ENCODE results near the gene PHAF1.

Gene PHAF1

DNA sequence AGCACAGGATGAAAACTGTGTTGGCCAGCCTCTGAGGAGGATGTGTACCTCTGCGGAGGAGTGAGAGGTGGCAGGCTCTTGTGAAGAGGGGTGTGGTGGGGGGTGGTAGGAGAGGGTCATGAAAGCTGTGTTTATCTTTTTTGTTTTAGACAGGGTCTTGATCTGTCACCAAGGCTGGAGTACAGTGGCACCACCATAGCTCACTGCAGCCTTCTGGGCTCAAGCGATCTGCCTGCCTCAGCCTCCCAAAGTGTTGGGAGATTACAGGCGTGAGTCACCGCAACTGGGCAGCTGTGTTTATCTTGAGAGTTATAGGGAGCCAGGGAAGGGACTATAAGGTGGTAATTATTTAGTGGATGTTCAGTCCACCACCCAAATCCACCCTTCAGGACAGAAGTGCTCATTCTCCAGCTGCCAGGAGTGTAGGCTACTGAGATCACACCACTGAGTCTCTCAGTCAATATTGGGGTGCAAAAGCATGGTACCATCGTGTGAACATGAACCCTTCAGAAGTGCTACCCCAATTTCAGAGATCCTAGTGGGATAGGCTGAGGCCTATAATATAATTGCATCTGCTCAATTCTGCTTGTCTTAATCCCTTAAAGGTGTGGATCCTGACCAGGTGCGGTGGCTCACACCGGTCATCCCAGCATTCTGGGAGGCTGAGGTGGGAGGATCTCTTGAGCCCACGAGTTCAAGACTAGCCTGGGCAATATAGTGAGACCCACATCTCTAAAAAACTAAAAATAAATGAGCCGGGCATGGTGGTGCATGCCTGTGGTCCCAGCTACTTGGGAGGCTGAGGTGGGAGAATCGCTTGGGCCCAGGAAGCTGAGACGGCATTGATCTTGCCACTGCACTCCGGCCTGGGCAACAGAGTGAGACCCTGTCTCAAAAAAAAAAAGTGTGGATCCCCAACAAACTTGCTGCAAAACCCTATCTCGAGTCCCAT, 81.0 kb downstream of the PHAF1 start:
- Mint-ChIP-seq H3K4me3 (no peak overlapping the region), H3K36me3 (peaks cover 16 to 24% of the 10 kb centered on the region in 2 donors), H3K27ac (no peak overlapping the region), H3K27me3 (peaks cover 5 to 13% of the 10 kb centered on the region in 2 donors), H3K9me3 (no peaks in the 10 kb centered on the region), H3K4me1 (peaks cover 14 to 41% of the 10 kb centered on the region in 2 donors)
- ATAC-seq (replicated peaks) (no peak), DNase-seq (no peak)

DNA sequence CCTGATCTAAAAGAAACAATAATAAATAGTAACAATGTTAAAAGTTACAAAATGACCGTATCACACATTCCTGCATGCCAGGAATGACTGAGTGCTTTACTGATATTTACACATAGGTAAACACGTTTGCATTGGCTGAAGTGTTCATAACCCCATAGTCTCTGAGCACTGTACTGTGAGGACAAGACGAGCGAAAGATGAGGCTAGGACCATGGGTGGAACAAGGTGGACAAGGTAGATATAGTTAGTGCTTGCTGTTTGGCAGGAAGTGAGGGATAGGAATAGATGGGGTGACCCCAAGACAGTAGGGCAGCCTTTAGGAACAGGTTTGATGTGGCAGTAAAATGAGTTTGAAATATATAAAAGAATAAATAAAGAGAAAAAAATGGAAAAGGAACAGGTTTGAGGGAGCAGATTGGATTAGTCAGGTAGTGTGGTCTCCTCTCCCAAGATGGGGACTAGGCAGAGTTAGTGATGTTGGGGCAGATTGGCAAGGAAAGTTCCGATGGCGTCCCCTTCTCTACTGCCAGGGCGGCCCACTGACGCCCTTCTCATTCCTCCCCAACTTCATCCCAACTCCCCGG, 81.8 kb downstream of the PHAF1 start:
- H3K36me3 Mint-ChIP-seq: peaks cover 23 to 32% of the 10 kb centered on the region in 2 donors
- DNase-seq (no peak), ATAC-seq (replicated peaks) (peak in 1 of 2 donors; percentile 2)
- H3K27ac Mint-ChIP-seq: peak overlapping the region; percentile 88
- peaks cover 2 to 12% of the 10 kb centered on the region in 2 donors for H3K27me3 Mint-ChIP-seq
- H3K4me3 Mint-ChIP-seq: peak overlapping the region; percentile 89
- H3K4me1 Mint-ChIP-seq: peaks cover 20 to 49% of the 10 kb centered on the region in 2 donors
- H3K9me3 Mint-ChIP-seq: no peaks in the 10 kb centered on the region

DNA sequence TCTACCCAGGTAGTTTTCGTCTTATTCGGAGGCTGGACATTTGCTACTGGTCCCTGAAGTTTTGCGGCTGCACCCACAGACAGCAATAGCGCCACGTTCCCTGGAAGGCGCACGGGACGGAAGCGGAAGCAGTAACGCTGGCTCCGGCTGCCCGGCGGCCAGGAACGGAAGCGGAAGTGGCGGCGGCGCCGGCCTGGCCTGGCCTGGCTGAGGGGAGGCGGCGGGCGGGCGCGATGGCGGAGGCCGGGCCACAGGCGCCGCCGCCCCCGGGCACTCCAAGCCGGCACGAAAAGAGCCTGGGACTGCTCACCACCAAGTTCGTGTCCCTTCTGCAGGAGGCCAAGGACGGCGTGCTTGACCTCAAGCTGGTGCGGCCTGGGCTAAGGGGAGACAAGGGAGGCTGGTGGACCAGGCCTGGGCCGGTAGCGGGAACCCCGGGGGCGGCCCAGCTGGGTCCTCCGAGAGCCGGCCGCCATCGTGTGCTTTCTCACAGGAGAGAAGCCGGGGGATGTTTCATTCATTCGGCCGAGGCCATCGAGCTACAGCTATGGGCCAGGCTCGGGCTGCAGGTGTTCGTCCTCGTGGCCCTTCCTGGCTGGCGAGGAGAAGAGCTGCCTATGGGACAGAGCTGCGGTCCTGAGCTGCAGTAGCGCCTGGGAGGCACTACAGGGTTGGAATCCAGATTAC, 82.4 kb downstream of the PHAF1 start, which contains the start of gene E2F4:
TSS of gene E2F4 (plus strand) at position 161 of the 687 bp plus-strand sequence. CDS start at position 234, 73 bp downstream.
- DNase-seq (peak; percentile 85), ATAC-seq (replicated peaks) (peak; percentile 99 to 100)
- Mint-ChIP-seq H3K4me1 (peaks cover 23 to 55% of the 10 kb centered on the region in 2 donors), H3K27me3 (peaks cover 0 to 6% of the 10 kb centered on the region in 2 donors), H3K27ac (peak within 1 kb of the TSS; percentile 88), H3K4me3 (peak within 1 kb of the TSS; percentile 89), H3K36me3 (peaks cover 30 to 38% of the 10 kb centered on the region in 2 donors), H3K9me3 (no peaks in the 10 kb centered on the region)

DNA sequence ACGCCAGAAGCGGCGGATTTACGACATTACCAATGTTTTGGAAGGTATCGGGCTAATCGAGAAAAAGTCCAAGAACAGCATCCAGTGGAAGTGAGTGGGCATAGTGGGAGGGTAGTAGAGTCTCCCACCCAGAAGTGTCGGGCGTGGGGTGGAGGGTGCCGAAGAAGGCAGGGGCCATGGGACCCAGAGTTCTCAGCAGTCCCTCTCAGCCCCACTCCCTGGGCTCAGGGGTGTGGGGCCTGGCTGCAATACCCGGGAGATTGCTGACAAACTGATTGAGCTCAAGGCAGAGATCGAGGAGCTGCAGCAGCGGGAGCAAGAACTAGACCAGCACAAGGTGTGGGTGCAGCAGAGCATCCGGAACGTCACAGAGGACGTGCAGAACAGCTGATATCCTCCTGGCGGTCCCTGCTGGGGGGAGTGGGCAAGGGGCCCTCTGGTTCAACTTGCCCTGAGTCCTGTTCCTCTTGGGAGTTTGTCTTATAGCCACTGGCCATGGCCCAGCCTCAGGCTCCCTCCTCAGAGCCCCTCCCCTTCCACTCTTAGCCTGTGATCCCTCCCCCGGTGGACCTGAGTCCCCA, 83.1 kb downstream of the PHAF1 start:
- Mint-ChIP-seq H3K4me1 (peaks cover 23 to 61% of the 10 kb centered on the region in 2 donors), H3K4me3 (peak overlapping the region; percentile 89), H3K9me3 (no peaks in the 10 kb centered on the region), H3K27ac (peak overlapping the region; percentile 88), H3K36me3 (peaks cover 33 to 43% of the 10 kb centered on the region in 2 donors), H3K27me3 (no peaks in the 10 kb centered on the region)
- DNase-seq (no peak), ATAC-seq (replicated peaks) (no peak)

DNA sequence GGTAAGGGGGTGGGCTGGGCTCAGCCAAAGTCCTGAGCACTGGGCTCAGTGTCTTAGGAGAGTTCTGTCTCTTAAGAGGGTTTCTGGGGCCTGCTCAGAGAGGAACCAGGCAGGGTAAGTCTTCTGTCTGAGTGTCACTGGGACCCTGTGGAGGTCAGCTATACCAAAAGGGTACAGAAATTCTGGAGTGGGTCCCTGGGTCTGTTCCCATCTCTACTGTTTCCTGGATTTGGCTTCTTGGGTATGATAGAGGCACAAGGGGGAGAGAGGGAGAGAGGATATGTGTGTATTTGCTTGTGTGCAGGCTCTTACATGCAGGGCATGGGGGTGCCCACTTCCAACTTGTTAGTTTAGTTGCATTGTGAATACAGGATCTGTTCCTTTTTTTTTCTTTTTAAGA, 83.8 kb downstream of the PHAF1 start:
- DNase-seq: no peak
- Mint-ChIP-seq H3K9me3 (no peaks in the 10 kb centered on the region), H3K27ac (peak overlapping the region; percentile 37), H3K27me3 (no peaks in the 10 kb centered on the region), H3K4me3 (peak overlapping the region; percentile 89), H3K4me1 (peaks cover 28 to 68% of the 10 kb centered on the region in 2 donors), H3K36me3 (peaks cover 39 to 50% of the 10 kb centered on the region in 2 donors)
- no peak for ATAC-seq (replicated peaks)

DNA sequence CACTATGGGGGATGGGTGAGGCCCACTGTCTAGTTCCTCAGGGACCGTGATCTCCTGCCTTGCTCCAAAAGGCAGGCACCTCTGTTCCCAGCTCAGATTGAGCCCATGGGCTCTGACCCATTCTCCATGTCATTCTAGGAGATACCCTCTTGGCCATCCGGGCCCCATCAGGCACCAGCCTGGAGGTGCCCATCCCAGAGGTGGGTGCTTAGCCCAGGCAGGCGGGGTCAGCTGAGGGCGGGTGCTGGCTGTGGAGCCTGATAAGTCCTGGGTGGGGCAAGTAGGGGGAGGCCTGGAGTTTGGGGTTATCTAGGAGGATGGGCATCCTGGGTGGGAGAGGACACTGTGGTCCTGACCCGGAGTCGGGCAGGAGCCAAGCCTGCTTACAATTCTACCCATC, 84.5 kb downstream of the PHAF1 start:
- ATAC-seq (replicated peaks): no peak
- Mint-ChIP-seq H3K4me1 (peaks cover 28 to 70% of the 10 kb centered on the region in 2 donors), H3K9me3 (no peaks in the 10 kb centered on the region), H3K27ac (peak overlapping the region; percentile 42), H3K4me3 (peak overlapping the region in 1 of 2 donors; percentile 89), H3K36me3 (peaks cover 40 to 51% of the 10 kb centered on the region in 2 donors), H3K27me3 (no peaks in the 10 kb centered on the region)
- no peak for DNase-seq

DNA sequence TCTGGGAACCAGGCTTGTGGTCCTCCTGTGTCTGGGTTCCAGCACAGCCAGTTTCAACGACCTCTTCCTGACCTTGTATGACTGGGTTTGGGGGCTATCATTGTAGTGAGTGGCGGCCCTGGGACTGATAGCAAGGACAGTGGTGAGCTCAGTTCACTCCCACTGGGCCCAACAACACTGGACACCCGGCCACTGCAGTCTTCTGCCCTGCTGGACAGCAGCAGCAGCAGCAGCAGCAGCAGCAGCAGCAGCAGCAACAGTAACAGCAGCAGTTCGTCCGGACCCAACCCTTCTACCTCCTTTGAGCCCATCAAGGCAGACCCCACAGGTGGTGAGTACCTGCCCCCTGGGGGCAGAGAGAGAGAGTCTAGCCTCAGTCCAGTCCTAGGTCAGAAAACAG, 85.9 kb downstream of the PHAF1 start:
- no peaks in the 10 kb centered on the region for H3K27me3 Mint-ChIP-seq
- H3K4me1 Mint-ChIP-seq: peaks cover 30 to 78% of the 10 kb centered on the region in 2 donors
- H3K36me3 Mint-ChIP-seq: peaks cover 49 to 61% of the 10 kb centered on the region in 2 donors
- no peak overlapping the region for H3K4me3 Mint-ChIP-seq
- ATAC-seq (replicated peaks) (no peak), DNase-seq (no peak)
- peak overlapping the region; percentile 37 for H3K27ac Mint-ChIP-seq
- H3K9me3 Mint-ChIP-seq: no peaks in the 10 kb centered on the region

DNA sequence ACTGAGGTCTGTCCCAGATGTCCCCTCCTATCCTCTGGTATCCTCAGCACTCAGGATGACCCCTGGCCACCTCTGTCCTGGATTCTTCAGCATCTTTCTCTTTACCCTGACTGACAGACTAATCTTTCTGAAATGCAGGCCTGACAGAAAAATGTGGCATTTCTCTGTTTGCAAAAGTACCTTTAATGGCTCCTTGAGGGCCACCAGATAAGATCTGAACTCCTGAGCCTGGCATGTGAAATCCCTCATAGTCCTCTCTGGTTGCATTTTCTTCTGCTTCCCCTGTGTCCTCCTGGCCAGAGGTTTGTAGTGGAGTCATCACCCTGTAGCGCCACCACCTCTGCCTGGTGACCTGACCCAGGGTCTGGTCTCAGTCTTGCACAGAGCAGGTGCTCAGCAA, 87.1 kb downstream of the PHAF1 start:
- Mint-ChIP-seq H3K4me1 (peaks cover 25 to 69% of the 10 kb centered on the region in 2 donors), H3K27ac (no peak overlapping the region), H3K9me3 (no peaks in the 10 kb centered on the region), H3K4me3 (peak overlapping the region in 1 of 2 donors; percentile 16), H3K27me3 (no peaks in the 10 kb centered on the region), H3K36me3 (peaks cover 55 to 67% of the 10 kb centered on the region in 2 donors)
- ATAC-seq (replicated peaks) (no peak), DNase-seq (no peak)

DNA sequence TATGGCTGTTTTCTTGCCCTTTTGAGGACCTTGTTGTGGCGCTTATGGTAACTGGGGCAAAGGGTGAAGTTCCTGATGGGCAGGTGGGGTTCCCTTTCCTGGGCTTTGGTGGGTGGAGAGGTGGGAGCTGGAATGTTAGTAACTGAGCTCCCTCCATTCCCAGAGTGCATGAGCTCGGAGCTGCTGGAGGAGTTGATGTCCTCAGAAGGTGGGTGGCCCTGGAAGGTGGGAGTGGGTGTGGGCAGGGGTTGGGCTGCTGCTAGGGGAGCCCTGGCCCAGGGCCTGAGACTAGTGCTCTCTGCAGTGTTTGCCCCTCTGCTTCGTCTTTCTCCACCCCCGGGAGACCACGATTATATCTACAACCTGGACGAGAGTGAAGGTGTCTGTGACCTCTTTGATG, 88.0 kb downstream of the PHAF1 start:
- no peaks in the 10 kb centered on the region for H3K9me3 Mint-ChIP-seq
- no peak for DNase-seq
- no peak for ATAC-seq (replicated peaks)

More for the DNA sequence above, 88.0 kb downstream of the PHAF1 start:
- H3K4me1 Mint-ChIP-seq: peaks cover 24 to 66% of the 10 kb centered on the region in 2 donors
- H3K4me3 Mint-ChIP-seq: peak overlapping the region in 1 of 2 donors; percentile 32
- peaks cover 50 to 70% of the 10 kb centered on the region in 2 donors for H3K36me3 Mint-ChIP-seq
- H3K27me3 Mint-ChIP-seq: no peaks in the 10 kb centered on the region
- peak overlapping the region; percentile 31 for H3K27ac Mint-ChIP-seq

Measured in stimulated activated naive B cell treated with anti-CD40 and anti-IgM and Interleukin-4, amounts not matched to agents 10 μg/mL and 1 μg/mL and 100 μg/mL, for 72 hours (primary cell).